HEK293 (cell line): ENCODE results near the gene PLK5.

Source experiments
- CTCF ChIA-PET: fragments of 350-600 bp; formaldehyde crosslinking; extraction: SDS; loops from one replicate; lab custom pipeline; 2021; ENCODE audit warnings: antibody characterized with exemption; lab: Yijun Ruan, JAX
- POLR2A ChIA-PET: fragments of 300-600 bp; formaldehyde crosslinking; extraction: SDS; loops from one replicate; lab custom pipeline; 2020; ENCODE audit warnings: antibody characterized with exemption, inconsistent platforms; lab: Yijun Ruan, JAX
- H3K27ac ChIP-seq: fragments of 200-500 bp; sonication (Bioruptor generic); 2 replicates; pipeline ENCODE4 v1.5.1; 2014; ENCODE audit warnings: low read depth, low read length, control low read depth, inconsistent platforms; ENCODE audit errors: extremely low read depth
- H3K36me3 ChIP-seq, 2 experiments: fragments of 200-500 bp in 1 of 2; sonication (Bioruptor generic) in 1 of 2; 1 replicate in 1 of 2; 2 replicates in 1 of 2; pipeline ENCODE4 v1.5.1; 2014 to 2017; ENCODE audit warnings: inconsistent platforms in 2 of 2, low read length in 2 of 2; ENCODE audit not compliant: control insufficient read depth in 2 of 2, insufficient read depth in 1 of 2
- H3K4me1 ChIP-seq: fragments of 200-500 bp; sonication (Bioruptor generic); 2 replicates; pipeline ENCODE4 v1.5.1; 2014; ENCODE audit warnings: mild to moderate bottlenecking, low read length, inconsistent platforms; ENCODE audit not compliant: control insufficient read depth, insufficient read depth
- H3K4me3 ChIP-seq: 2 replicates; pipeline ENCODE4 v1.5.1; 2011; ENCODE audit warnings: low read depth, mild to moderate bottlenecking, control low read depth, low read length, moderate library complexity
- H3K9me3 ChIP-seq: fragments of 200-500 bp; sonication (Bioruptor generic); 2 replicates; pipeline ENCODE4 v1.5.1; 2014; ENCODE audit warnings: low read depth, low read length, inconsistent platforms; ENCODE audit not compliant: control insufficient read depth, insufficient read depth
- GLIS1 ChIP-seq: fragments of 450-650 bp; formaldehyde crosslinking; IDR thresholded peaks from 2 replicates; pipeline ENCODE4 v1.5.1; 2016; ENCODE audit warnings: missing biosample characterization, missing genetic modification characterization
- HOXD13 ChIP-seq: sonication (generic); formaldehyde crosslinking; IDR thresholded peaks from 2 replicates; pipeline ENCODE4 v1.8.0; 2022; ENCODE audit warnings: missing genetic modification reagents, borderline replicate concordance
- KLF8 ChIP-seq: fragments of 450-650 bp; formaldehyde crosslinking; IDR thresholded peaks from 2 replicates; pipeline ENCODE4 v1.5.1; 2016; ENCODE audit warnings: missing biosample characterization, missing genetic modification characterization
- SCRT1 ChIP-seq: fragments of 450-650 bp; formaldehyde crosslinking; IDR thresholded peaks from 2 replicates; pipeline ENCODE4 v1.5.1; 2016; ENCODE audit warnings: missing biosample characterization, missing genetic modification characterization, borderline replicate concordance
- SCRT2 ChIP-seq: fragments of 450-650 bp; formaldehyde crosslinking; IDR thresholded peaks from 2 replicates; pipeline ENCODE4 v1.5.1; 2016; ENCODE audit warnings: missing biosample characterization, missing genetic modification characterization
- ZNF121 ChIP-seq: fragments of 450-650 bp; formaldehyde crosslinking; IDR thresholded peaks from 2 replicates; pipeline ENCODE4 v1.5.1; 2016; ENCODE audit warnings: missing biosample characterization, missing genetic modification characterization
- ZNF157 ChIP-seq: fragments of 450-650 bp; formaldehyde crosslinking; IDR thresholded peaks from 2 replicates; pipeline ENCODE4 v1.5.1; 2016; ENCODE audit warnings: missing biosample characterization, missing genetic modification characterization
- ZNF23 ChIP-seq: fragments of 450-650 bp; formaldehyde crosslinking; IDR thresholded peaks from 2 replicates; pipeline ENCODE4 v1.5.1; 2016; ENCODE audit warnings: missing biosample characterization, missing genetic modification characterization, borderline replicate concordance
- ZNF24 ChIP-seq: fragments of 450-650 bp; formaldehyde crosslinking; IDR thresholded peaks from 2 replicates; pipeline ENCODE4 v1.5.1; 2016; ENCODE audit warnings: missing biosample characterization, missing genetic modification characterization
- ZNF302 ChIP-seq: fragments of 450-650 bp; formaldehyde crosslinking; IDR thresholded peaks from 2 replicates; pipeline ENCODE4 v1.5.1; 2016; ENCODE audit warnings: missing biosample characterization, missing genetic modification characterization, low read depth
- ZNF366 ChIP-seq: fragments of 450-650 bp; formaldehyde crosslinking; conservative IDR thresholded peaks from 2 replicates; pipeline ENCODE4 v1.5.1; 2016; ENCODE audit warnings: missing biosample characterization, missing genetic modification characterization
- ZNF416 ChIP-seq: fragments of 450-650 bp; formaldehyde crosslinking; IDR thresholded peaks from 2 replicates; pipeline ENCODE4 v1.5.1; 2016; ENCODE audit warnings: missing biosample characterization, missing genetic modification characterization
- ZNF544 ChIP-seq: fragments of 450-650 bp; formaldehyde crosslinking; IDR thresholded peaks from 2 replicates; pipeline ENCODE4 v1.5.0; 2017; ENCODE audit warnings: missing biosample characterization, missing genetic modification characterization
- ZNF548 ChIP-seq: fragments of 450-650 bp; formaldehyde crosslinking; IDR thresholded peaks from 2 replicates; pipeline ENCODE4 v1.5.1; 2016; ENCODE audit warnings: missing biosample characterization, missing genetic modification characterization
- ZNF555 ChIP-seq: fragments of 450-650 bp; formaldehyde crosslinking; conservative IDR thresholded peaks from 2 replicates; pipeline ENCODE4 v1.5.1; 2017; ENCODE audit warnings: missing biosample characterization, mild to moderate bottlenecking, missing genetic modification characterization, inconsistent platforms
- ZNF600 ChIP-seq: fragments of 450-650 bp; formaldehyde crosslinking; IDR thresholded peaks from 2 replicates; pipeline ENCODE4 v1.5.1; 2016; ENCODE audit warnings: missing biosample characterization, missing genetic modification characterization
- ZNF658 ChIP-seq: fragments of 450-650 bp; formaldehyde crosslinking; IDR thresholded peaks from 2 replicates; pipeline ENCODE4; 2016; ENCODE audit warnings: missing biosample characterization, missing genetic modification characterization
- ZNF747 ChIP-seq: fragments of 450-650 bp; formaldehyde crosslinking; IDR thresholded peaks from 2 replicates; pipeline ENCODE4 v1.5.1; 2016; ENCODE audit warnings: missing biosample characterization, missing genetic modification characterization
- ZNF791 ChIP-seq: fragments of 450-650 bp; formaldehyde crosslinking; IDR thresholded peaks from 2 replicates; pipeline ENCODE4 v1.5.1; 2016; ENCODE audit warnings: missing biosample characterization, missing genetic modification characterization
- ZNF843 ChIP-seq: fragments of 450-650 bp; formaldehyde crosslinking; IDR thresholded peaks from 2 replicates; pipeline ENCODE4 v1.5.1; 2016; ENCODE audit warnings: missing biosample characterization, missing genetic modification characterization
- TF ChIP-seq, protein P1 (sequence below): fragments of 450-650 bp; formaldehyde crosslinking; IDR thresholded peaks from 2 replicates; pipeline ENCODE4 v1.5.1; 2016; ENCODE audit warnings: missing biosample characterization, missing genetic modification characterization
- TF ChIP-seq, protein P2 (sequence below): IDR thresholded peaks from 2 replicates; pipeline ENCODE4 v1.6.1; 2011; ENCODE audit warnings: mild to moderate bottlenecking, low read depth, low read length, borderline replicate concordance
- TF ChIP-seq, protein P3 (sequence below): fragments of 450-650 bp; formaldehyde crosslinking; IDR thresholded peaks from 2 replicates; pipeline ENCODE4 v1.5.1; 2016; ENCODE audit warnings: missing biosample characterization, missing genetic modification characterization
- TF ChIP-seq, protein P4 (sequence below): fragments of 450-650 bp; formaldehyde crosslinking; IDR thresholded peaks from 2 replicates; pipeline ENCODE4 v1.5.1; 2017; ENCODE audit warnings: missing biosample characterization, missing genetic modification characterization

Gene PLK5

DNA sequence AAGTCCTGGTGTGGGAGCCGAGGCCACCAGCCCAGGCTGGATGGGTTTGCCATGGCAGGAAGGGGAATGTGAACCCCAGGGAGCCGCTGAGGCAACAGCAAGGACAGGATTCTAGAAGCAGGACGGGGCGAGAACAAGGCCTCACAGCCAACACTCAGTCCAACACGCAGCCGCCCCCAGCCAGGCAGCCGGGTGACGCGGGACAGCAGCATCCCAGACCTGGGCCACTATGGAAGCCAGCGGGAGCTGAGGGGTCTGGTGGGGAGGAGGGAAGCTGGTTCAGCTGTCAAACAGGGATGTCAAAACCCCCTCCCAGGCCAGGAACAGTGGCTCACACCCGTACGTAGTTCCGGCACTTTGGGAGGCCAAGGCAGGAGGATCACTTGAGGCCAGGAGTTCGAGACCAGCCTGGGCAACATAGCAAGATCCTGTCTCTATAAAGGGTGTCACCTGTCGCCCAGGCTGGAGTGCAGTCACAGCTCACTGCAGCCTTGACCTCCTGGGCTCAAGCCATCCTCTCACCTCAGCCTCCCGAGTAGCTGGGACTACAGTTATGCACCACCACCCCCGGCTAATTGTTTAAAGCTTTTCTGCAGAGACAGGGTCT, 37.5 kb downstream of the PLK5 start:
- ChIA-PET POLR2A (no interaction called here), CTCF (interaction anchor here (0.5 to 1.0 kb wide), 2 partner anchors 15 to 265 kb away, joined by 3 read pairs; no protein-coding TSS in a partner anchor)
- no peaks in the 10 kb centered on the region for H3K4me1 ChIP-seq
- no peak for TF ChIP-seq ZNF544 (tag by site-specific recombination)
- TF ChIP-seq ZNF23 (tag by site-specific recombination) = no peak
- TF ChIP-seq, protein P1, sequence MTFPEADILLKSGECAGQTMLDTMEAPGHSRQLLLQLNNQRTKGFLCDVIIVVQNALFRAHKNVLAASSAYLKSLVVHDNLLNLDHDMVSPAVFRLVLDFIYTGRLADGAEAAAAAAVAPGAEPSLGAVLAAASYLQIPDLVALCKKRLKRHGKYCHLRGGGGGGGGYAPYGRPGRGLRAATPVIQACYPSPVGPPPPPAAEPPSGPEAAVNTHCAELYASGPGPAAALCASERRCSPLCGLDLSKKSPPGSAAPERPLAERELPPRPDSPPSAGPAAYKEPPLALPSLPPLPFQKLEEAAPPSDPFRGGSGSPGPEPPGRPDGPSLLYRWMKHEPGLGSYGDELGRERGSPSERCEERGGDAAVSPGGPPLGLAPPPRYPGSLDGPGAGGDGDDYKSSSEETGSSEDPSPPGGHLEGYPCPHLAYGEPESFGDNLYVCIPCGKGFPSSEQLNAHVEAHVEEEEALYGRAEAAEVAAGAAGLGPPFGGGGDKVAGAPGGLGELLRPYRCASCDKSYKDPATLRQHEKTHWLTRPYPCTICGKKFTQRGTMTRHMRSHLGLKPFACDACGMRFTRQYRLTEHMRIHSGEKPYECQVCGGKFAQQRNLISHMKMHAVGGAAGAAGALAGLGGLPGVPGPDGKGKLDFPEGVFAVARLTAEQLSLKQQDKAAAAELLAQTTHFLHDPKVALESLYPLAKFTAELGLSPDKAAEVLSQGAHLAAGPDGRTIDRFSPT (tag by site-specific recombination) = no peak
- no peak for TF ChIP-seq ZNF302 (tag by site-specific recombination)
- no peak for TF ChIP-seq ZNF747 (tag by site-specific recombination)
- no peak for TF ChIP-seq KLF8 (tag by site-specific recombination)
- TF ChIP-seq HOXD13 = no peak
- no peak for TF ChIP-seq ZNF548 (tag by site-specific recombination)
- TF ChIP-seq ZNF416 (tag by site-specific recombination) = no peak
- TF ChIP-seq, protein P2, sequence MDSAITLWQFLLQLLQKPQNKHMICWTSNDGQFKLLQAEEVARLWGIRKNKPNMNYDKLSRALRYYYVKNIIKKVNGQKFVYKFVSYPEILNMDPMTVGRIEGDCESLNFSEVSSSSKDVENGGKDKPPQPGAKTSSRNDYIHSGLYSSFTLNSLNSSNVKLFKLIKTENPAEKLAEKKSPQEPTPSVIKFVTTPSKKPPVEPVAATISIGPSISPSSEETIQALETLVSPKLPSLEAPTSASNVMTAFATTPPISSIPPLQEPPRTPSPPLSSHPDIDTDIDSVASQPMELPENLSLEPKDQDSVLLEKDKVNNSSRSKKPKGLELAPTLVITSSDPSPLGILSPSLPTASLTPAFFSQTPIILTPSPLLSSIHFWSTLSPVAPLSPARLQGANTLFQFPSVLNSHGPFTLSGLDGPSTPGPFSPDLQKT = no peak
- no peak for TF ChIP-seq ZNF366 (tag by site-specific recombination)
- no peak for TF ChIP-seq ZNF843 (tag by site-specific recombination)
- TF ChIP-seq ZNF121 (tag by site-specific recombination) = peak; percentile 93
- TF ChIP-seq, protein P3, sequence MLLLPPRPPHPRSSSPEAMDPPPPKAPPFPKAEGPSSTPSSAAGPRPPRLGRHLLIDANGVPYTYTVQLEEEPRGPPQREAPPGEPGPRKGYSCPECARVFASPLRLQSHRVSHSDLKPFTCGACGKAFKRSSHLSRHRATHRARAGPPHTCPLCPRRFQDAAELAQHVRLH (tag by site-specific recombination) = no peak
- no peak for TF ChIP-seq ZNF555 (tag by site-specific recombination)
- no peak for TF ChIP-seq ZNF658 (tag by site-specific recombination)
- 0 out of 2 replicates have a peak, but pooled peaks have one; percentile 34 for TF ChIP-seq SCRT2 (tag by site-specific recombination)
- TF ChIP-seq SCRT1 (tag by site-specific recombination) = 0 out of 2 replicates have a peak, but pooled peaks have one; percentile 16
- TF ChIP-seq ZNF791 = no peak
- TF ChIP-seq ZNF600 (tag by site-specific recombination) = peak; percentile 62
- TF ChIP-seq, protein P4, sequence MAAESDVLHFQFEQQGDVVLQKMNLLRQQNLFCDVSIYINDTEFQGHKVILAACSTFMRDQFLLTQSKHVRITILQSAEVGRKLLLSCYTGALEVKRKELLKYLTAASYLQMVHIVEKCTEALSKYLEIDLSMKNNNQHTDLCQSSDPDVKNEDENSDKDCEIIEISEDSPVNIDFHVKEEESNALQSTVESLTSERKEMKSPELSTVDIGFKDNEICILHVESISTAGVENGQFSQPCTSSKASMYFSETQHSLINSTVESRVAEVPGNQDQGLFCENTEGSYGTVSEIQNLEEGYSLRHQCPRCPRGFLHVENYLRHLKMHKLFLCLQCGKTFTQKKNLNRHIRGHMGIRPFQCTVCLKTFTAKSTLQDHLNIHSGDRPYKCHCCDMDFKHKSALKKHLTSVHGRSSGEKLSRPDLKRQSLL (tag by site-specific recombination) = no peak
- H3K4me3 ChIP-seq = no peak overlapping the region
- no peak overlapping the region for H3K27ac ChIP-seq
- H3K9me3 ChIP-seq = no peaks in the 10 kb centered on the region
- H3K36me3 ChIP-seq = peaks cover 4 to 19% of the 10 kb centered on the region in 2 experiments; a peak in 2 of 3 replicates

DNA sequence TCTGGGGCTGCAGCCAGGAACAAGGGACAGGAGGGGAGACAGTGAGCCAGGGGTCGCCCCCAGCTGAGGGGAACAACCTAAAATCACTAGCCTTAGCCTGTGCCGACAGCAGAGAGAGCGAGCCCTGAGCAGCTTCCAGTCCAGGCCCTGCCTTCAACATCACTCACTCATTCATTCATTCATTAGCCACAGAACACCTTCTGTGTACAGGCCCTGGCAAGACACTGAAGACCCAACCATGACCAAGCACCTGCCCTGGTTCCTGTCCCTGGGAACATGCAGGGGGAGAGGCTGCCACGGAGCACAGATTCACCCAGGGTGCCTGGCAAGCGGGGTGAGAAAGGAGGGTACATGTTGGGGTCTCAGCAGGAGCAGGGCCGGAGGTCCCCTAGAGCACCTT, 39.4 kb downstream of the PLK5 start:
- H3K36me3 ChIP-seq = peaks cover 4 to 16% of the 10 kb centered on the region in 2 experiments; a peak in 2 of 3 replicates
- TF ChIP-seq ZNF157 (tag by site-specific recombination) (peak; percentile 99), ZNF24 (tag by site-specific recombination) (peak; percentile 73; the same call in 1 of the 2 replicates), ZNF302 (tag by site-specific recombination) (no peak), GLIS1 (peak; percentile 17; the same call in 1 of the 2 replicates)
- TF ChIP-seq, all 188 proteins: peak for 3
- Histone ChIP-seq H3K4me1 (no peaks in the 10 kb centered on the region), H3K9me3 (no peaks in the 10 kb centered on the region), H3K27ac (no peak overlapping the region), H3K4me3 (no peak overlapping the region)
- ChIA-PET POLR2A (interaction anchor here (1.5 kb wide), 1 partner anchor 27 kb away, joined by 3 read pairs; no protein-coding TSS in a partner anchor), CTCF (interaction anchor here (0.7 kb wide), 1 partner anchor 16 kb away, joined by 4 read pairs; no protein-coding TSS in a partner anchor)
